Upper lobe of left lung (tissue), 4 donors: ENCODE results near the gene RBMS1.

Experiments
- POLR2AphosphoS5 ChIP-seq, 2 donors: sonication (generic); formaldehyde crosslinking; IDR thresholded peaks; one replicate each; pipeline ENCODE4 v1.5.1; 2017; ENCODE audit warnings: antibody characterized with exemption in 2 of 2
- TF ChIP-seq, protein P1 (sequence below), 6 experiments: fragments of 450-650 bp in 4 of 6; fragments of 200-600 bp in 2 of 6; sonication (generic) in 2 of 6; IDR thresholded peaks; one replicate each; pipeline ENCODE4 v1.5.1; 2016 to 2019; ENCODE audit warnings: antibody characterized with exemption in 6 of 6

DNA sequence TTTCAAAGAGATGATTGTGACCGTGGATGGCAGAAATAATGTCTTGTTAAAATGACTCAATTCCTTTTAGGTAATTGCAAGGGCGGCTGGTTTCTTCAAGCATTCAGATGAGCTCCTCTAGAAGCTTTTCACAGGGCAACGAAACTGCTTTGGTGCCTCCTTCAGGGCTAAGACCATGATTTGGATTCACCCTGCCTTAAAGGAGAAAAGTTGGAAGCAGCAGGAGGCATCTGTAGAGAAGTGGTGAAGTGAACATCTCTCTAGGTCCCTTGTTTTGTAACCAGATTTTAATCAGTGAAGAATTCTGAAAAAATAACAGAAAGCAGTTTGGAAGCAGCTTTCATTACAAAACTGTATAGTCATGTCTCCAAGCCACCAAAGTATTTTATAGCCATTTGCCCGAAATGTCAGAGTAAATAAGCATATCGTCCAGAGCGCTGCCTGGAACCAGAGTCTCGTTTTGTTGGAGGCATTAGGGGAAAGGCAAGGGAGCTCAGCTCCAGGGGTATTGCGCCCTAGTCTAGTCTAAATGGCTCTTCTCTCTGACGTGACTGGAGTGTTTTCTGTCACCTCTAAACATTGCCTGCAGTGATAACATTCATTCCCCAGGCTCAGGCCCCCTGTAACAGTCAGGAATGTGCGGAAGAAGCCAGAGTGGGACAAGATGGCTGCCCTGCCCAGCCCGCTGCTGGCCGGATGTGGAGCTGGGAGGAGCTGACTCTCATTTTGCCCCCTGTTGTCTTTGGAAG, 235.7 kb downstream of the RBMS1 start:
- TF ChIP-seq, protein P1, sequence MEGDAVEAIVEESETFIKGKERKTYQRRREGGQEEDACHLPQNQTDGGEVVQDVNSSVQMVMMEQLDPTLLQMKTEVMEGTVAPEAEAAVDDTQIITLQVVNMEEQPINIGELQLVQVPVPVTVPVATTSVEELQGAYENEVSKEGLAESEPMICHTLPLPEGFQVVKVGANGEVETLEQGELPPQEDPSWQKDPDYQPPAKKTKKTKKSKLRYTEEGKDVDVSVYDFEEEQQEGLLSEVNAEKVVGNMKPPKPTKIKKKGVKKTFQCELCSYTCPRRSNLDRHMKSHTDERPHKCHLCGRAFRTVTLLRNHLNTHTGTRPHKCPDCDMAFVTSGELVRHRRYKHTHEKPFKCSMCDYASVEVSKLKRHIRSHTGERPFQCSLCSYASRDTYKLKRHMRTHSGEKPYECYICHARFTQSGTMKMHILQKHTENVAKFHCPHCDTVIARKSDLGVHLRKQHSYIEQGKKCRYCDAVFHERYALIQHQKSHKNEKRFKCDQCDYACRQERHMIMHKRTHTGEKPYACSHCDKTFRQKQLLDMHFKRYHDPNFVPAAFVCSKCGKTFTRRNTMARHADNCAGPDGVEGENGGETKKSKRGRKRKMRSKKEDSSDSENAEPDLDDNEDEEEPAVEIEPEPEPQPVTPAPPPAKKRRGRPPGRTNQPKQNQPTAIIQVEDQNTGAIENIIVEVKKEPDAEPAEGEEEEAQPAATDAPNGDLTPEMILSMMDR (IDR thresholded peaks at IDR 0.05) = no peak
- no peak for TF ChIP-seq POLR2AphosphoS5 (IDR thresholded peaks at IDR 0.05)
